Midbrain (tissue), 1 donor: ENCODE data around the gene FMOD.
"Not testable (repeated sequence)": the region's sequence is repeated elsewhere in the genome, so short reads cannot be mapped to it uniquely, and the experiment has no call there.

Experiments
- DNase-seq: peaks from one replicate; lab custom pipeline; 2025; lab: John Stamatoyannopoulos, UW

FMOD gene

GRCh38 chr1:203306089-203306964 is 44.6 kb downstream of the FMOD start:
- peak; percentile 86 for DNase-seq

DNA sequence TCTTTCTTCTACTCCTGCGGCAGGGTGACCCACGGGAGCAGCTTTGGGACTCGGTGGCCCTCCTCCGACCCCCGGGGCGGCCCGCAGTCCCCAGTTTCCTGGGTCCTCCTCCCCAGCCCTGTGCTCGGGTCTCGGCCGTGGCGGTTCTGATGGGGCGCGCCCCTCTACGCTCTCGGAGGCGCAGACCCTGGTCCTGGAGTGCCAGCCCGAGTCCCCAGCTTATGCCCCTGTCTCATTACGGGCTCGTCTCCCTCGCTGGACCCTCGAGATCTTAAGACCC is 45.2 kb downstream of the FMOD start:
- no peak for DNase-seq

DNA sequence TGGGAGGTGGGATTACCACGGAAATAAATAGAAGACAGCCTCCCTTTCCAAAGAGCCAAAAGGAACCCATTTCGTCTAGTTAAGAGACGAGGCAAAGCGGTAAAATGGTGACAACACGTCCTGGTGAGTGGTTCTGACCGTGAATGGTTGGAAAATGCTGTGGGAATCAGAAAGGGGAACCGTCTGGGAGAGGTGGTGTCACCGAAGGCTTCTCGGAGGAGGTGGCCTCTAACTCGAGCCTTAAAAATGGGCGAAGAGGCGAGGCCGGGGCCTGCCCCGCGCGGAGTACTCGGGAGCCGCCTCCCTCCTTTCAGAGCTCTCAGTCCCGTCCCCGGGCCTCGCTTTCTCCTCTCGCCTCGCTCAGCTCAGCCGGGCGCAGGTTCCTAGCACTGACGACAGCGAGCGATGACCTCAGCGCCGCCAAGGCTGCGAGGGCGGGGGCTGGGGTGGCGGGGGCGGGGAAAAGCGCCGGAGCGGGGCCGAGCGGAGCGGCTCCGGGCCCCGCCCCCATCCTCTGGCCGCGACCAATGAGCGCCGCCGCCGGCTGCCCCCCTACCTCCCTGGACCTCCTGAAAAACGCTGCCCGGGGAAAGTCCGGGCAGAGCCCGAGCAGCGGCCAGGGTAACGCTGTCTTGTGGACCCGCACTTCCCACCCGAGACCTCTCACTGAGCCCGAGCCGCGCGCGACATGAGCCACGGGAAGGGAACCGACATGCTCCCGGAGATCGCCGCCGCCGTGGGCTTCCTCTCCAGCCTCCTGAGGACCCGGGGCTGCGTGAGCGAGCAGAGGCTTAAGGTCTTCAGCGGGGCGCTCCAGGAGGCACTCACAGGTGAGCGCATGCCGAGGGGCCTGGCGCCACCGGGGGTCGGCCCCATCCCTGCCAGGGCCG is 45.8 kb downstream of the FMOD start, which contains the start of gene BTG2:
Gene BTG2 (plus strand): TSS at position 601 of the 890 bp plus-strand sequence. CDS start 88 bp downstream, at position 689.
- DNase-seq = peak; percentile 97

DNA sequence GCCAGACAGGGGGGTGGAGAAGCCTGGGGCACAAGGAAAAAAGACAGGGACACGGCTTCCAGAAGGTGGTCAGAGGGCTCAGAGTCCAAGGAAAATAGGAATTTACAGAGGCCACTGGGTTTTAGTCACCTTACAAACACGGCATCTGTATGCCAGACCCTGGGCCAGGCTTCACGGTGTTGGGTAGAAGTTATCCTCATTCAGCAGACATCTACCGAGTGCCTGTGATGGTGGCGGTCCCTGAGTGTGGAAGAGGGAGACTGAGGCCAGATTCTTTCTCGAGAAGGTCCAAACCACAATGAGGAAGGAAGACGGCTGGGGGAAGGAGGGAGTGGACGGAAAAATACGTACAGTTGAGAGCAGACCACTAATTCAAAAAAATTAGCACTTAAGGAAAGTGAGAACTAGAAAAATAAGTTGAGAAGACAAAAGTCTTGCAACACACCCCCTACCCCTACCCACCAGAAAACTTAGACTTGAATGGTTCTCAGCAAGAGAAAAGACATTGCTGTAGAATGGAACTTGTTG is 46.5 kb downstream of the FMOD start:
- DNase-seq = no peak

DNA sequence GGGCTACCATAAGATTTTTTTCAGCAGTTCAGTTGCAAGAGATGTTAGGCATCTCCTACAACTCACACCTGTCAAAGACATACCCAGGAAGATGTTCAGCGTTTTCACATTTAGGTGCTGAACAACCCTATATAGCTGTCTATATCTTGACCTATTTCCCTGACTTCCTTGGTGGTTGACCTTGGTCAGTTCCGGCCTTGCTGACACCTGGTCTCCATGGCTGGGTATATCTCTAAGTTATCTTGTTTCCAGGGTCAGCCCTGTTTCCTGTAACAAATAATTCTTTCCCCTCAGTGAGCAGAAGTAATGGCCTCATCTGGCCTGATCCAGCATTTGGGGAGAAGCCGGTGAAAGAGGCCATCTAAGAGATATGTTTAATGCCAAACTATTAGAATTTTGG is 48.0 kb downstream of the FMOD start:
- no peak for DNase-seq

GRCh38 chr1:203302456-203302855 is 48.5 kb downstream of the FMOD start:
- no peak for DNase-seq

- no peak for DNase-seq
Measured at GRCh38 chr1:203301331-203301668, 49.6 kb downstream of the FMOD start.

- DNase-seq = no peak
Measured at GRCh38 chr1:203300441-203301330, 50.2 kb downstream of the FMOD start.

GRCh38 chr1:203299719-203300429 is 51.0 kb downstream of the FMOD start:
- DNase-seq = not testable (repeated sequence)

DNA sequence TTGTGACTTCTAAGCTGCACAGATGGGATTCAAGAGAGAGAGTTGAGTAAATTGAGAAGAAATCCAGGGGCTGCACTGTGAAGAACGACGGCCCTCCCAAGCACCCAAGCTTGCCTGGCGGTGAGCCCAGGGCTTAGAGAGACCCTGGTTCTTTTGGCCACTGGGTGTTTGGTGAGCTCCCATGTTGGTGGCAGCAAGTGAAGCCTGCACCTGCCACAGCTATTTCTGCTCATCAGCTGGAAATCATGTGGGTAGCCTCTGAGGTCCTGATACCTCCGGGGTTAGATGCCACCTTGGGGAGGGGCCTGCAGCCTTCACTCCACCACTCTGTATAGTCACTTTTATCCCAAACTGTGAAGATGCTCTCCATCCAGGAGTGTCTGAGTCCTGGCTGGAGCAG is 51.8 kb downstream of the FMOD start:
- no peak for DNase-seq

GRCh38 chr1:203296460-203297073 is 54.4 kb downstream of the FMOD start:
- no peak for DNase-seq

GRCh38 chr1:203295796-203296195 is 55.1 kb downstream of the FMOD start:
- DNase-seq = no peak

DNA sequence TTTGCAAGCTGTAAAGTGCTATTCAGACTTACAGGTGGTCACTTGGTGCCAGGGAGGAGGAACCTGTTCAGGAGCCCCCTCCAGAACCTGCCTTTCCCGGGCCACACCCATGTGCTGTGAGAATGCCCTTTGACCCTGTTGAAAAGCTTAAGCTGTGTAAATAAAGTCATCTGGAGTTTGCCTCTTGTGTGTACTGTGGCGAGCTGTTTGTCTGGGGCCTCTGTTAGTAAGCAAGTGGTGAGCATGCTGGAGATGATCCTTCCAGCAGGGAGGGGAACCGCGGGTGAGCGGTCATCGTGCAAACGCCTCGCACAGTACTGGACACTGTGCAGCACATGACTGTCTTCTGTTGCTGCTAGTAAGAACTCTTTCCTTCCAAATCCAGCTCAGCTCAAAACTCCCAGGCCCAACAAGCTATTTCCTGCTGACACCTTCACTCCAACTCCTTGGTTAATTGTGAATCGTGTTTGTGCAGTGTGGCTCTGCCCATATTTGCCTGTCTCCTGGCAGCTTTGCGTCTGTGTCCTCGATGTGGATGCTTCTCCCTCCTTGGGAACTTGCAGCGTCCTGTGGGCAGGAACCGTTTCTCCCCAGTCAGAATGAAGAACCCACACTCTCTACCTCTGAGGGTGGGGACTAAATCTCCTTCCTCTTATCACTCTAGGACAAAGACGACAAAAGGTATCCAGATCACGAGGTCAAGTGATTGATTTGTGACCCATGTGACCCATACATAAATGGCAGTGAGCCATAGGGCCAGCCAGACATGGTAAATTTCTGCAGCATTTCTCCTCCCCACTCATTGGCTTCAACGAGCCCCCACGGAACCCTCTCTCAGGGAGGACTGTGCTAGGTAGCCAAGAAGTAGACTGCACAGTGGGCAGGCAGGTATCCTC is 59.5 kb downstream of the FMOD start:
- DNase-seq = peak; percentile 32
